Pulmonary artery endothelial cell (primary cell): ENCODE measurements around the gene PKP4. TPM values are rescaled to one million over a fixed set of nuclear protein-coding genes. Genes with fewer than 3 reads are reported as not detected.
A peak's percentile ranks its signal among the peaks of the same experiment; 100 is the strongest.

ENCODE experiments used
- DNase-seq: peaks from one replicate; pipeline ENCODE4 v3.0.0-alpha.2; 2011; ENCODE audit warnings: low read depth, low spot score
- total RNA-seq: library from RNA; depleted of rRNA; stranded (reverse); fragments of >200 nt; gene quantifications from 2 replicates; pipeline ENCODE4 v1.2.3, GENCODE V29; 2014

Gene PKP4
- total RNA-seq, 1 donor from 2014 or later: 35.0 TPM

GRCh38 chr2:158589303-158589702, 132.6 kb downstream of the PKP4 start:
- no peak for DNase-seq

DNA sequence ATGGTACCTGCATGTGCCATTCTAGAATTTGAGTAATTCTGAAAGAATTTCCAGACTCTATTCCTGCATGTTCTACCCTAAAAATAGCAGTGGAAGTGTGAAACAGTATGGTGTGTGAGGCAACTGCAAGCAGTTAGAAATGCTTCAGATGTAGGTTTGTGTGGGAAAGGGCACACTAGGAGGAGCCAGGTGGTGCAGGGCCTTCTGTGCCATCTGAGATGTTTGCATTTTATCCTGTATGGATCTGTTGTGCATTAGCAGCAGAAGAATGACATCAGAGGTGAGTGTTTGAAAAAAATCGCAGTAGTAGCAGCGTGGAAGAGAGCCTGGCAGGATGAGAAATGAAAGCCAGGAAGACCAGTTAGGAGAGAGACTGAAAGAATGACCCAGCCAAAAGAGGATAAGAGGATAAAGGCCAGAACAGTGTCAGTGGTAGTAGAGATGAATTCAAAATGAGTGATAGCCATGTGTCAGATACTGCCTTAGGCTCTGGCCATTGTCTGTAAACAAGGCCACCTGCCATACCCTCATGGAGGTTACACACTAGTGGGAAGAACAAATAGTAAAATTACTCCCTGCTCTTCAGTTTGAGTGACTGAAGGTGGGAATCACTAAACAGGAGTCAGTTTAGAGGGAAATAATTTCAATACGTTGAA, 142.2 kb downstream of the PKP4 start:
- DNase-seq: no peak

GRCh38 chr2:158599609-158600008, 142.9 kb downstream of the PKP4 start:
- DNase-seq: no peak

DNA sequence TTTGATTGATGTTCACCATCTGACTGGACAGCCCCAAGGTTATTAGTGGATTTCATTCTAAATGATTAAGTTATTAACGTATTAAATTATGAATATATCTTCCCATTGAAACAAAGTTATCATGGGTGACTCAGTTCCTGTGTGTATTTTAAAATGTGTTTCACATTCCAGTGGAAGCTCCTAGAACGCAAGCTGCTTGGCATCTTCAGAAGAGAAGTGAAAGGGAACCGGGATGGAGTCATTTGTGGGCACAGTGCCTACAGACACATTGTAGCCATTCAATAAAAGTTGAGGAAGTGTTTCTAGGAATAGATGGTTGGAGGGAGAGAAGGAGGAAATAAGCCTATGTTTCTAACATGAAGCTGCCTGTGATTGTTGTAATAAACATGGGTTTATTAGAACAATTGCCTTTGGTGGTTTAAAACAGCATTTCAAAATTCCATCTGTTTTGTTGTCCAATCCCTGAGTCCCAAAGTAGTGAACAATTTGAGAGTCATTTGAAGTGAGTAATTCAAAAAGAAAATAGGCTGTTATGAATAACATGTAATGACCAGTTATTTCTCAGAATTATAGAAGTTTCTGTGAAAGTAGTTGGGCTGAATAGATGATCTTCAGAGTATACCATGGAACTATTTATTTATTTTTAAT, 143.5 kb downstream of the PKP4 start:
- DNase-seq: peak; percentile 95

DNA sequence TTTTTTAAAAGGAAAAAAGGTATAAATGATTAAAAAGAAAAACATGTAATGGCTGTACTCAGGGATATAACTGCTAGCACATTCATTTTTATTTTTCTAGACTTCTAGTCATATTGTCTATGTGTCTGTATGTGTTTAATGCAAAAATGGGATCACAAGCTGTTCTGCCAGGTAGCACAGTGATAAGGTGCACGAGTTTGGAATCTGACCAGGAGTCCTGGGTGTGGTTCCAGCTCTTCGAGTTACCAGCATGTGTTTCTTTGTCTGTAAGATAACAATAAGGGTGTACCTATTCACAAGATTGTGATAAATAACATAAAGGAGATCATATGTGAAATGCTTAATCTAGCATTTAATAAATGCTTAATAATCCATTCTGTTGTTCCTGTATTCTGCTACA, 145.3 kb downstream of the PKP4 start:
- no peak for DNase-seq

DNA sequence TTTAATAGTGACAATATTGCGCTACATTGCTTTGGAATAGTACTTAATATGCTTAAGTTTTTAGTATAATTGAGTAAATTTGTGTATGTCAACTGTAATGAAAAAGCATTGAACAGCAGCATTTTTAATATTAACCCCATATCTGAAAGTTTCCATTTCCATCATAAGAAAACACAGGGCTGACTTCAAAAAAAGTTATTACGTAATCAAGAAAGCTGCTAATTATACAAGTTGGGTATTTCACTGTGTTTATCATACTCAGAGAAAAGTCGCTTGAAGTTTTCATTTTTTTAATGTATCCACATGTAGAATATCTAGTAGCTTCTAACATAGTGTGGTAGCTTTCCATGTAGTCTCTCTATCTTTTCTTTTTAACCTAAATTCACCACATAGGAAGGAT, 146.5 kb downstream of the PKP4 start:
- DNase-seq: no peak

- no peak for DNase-seq
Observed at GRCh38 chr2:158603986-158604385, 147.2 kb downstream of the PKP4 start.

GRCh38 chr2:158610059-158610458, 153.3 kb downstream of the PKP4 start:
- DNase-seq: no peak

DNA sequence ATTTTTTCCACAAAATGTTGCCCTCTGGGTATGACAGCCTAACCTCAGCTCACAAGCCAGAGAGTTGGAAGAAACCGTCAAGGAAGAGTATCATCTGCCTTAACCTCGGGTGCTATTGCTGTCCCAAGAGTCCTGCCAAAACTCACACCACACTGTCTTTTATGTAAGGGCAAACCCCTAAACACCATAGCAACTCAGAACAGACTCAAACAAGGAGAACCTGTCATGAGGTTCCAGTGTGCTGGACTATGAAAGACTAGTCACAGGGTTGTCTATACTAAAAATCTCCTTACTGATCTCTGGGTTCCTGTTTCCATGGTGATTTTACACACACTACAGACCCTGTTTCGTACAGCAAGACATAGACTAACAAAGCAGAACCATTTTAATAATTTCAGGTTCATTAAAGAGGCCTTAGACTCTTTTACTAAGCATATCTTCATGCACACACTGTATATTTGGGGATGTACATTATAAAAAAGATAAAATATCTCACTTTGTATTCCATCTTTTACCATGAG, 159.8 kb downstream of the PKP4 start:
- no peak for DNase-seq

DNA sequence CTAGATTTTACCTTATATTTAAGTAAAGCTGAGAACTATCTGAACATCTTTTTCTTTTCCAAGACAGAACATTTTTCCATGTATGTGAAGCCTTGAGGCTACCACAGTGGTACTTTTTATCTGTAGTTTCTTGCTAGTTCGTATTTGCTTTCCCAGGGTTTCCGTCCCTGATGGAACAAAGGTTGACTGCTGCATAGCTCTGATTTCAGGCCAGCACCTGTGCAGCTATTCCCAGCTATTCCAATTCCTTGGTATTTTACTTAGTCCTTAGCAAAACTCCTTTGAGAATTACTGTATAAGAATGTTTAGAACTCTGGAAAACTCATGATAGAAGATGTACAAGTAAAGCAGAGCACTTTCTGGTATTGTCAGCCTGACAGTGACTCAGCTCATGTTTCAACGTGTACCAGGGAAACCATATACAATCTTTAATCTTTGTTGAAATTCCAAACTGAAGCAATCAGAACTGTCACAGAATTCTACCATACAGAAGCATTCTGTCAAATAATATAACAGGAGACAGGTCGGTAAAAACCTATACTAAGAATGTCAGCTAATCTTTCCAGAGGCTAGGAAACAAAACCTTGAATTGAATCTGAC, 162.2 kb downstream of the PKP4 start:
- no peak for DNase-seq

GRCh38 chr2:158619496-158619895, 162.7 kb downstream of the PKP4 start:
- DNase-seq: no peak

GRCh38 chr2:158620656-158621055, 163.9 kb downstream of the PKP4 start:
- DNase-seq: no peak

DNA sequence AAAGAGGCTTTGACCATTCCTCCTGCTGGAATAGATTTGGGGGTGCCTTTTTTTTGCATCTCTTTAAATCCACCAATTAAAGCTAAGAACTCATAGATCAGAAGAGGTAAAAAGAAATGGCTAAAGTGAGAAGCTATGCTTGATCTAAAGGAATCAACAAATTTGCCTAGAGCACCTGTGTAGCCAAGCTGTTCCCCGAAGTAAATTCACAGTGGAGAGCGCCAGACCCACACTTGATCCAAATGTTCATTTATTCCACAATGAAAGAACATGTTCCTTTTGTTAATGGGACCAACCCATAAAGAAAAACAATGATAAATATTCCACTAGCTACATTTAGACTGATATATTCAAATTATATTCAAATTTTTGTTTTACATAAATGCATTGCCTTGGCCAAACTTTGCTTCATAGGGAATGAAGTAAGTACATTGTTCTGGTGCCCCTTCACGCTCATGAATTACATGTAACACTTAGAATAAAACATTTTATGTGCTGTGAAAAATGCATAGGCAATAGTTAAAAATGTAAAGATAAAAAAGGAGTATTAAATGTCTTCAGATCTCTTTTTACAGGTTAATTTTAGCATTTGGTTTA, 167.4 kb downstream of the PKP4 start:
- no peak for DNase-seq

DNA sequence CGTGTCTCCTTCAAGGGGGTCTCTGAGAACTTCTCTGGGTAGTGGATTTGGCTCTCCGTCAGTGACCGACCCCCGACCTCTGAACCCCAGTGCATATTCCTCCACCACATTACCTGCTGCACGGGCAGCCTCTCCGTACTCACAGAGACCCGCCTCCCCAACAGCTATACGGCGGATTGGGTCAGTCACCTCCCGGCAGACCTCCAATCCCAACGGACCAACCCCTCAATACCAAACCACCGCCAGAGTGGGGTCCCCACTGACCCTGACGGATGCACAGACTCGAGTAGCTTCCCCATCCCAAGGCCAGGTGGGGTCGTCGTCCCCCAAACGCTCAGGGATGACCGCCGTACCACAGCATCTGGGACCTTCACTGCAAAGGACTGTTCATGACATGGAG, 168.2 kb downstream of the PKP4 start:
- no peak for DNase-seq

GRCh38 chr2:158629116-158629515, 172.4 kb downstream of the PKP4 start:
- DNase-seq: no peak

DNA sequence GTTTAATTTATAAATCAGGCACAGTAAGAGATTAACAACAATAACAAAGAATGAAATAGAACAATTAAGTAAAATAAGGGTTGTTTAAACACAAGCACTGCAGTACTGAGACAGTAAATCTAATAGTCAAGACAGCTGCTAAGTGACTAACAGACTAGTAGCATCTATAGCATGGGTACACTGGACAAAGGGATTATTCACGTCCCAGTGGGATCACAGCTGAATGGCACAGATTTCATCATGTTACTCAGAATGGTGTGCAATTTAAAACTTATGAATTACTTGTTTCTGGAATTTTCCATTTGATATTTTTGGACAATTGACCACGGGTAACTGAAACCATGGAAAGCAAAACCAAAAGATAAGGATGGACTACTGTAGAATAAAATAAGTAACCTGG, 176.5 kb downstream of the PKP4 start:
- no peak for DNase-seq

GRCh38 chr2:158634627-158635026, 177.9 kb downstream of the PKP4 start:
- no peak for DNase-seq

DNA sequence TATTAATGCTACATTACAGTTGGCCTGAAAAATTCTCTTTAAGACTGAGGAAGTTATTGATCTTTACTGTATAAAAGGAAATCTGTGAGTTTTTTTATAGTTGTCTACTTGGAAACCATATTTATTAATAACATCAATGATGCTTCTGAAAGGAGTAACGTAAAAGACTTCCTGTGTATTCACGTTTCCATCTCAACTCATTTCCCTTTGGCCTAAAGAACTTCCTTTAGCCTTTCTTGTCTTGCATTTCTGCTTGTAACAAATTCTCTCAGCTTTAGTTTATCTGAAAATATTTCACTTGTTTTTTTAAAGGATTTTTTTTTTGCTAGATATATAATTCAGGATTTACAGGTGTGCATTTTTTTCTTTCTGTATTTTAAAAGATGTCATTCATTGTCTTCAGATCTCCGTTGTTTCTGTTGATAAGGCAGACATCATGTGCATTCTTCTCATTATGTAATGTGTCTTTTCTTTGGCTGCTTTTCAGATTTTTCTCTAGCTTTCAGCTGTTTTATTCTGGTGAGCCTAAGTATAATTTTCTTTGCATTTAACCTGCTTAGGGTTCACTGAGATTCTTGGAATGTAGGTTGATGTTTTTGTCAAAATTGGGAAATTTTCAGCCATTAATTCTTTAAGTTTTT, 179.3 kb downstream of the PKP4 start:
- DNase-seq: peak; percentile 57

- DNase-seq: no peak
Observed at GRCh38 chr2:158637357-158637756, 180.6 kb downstream of the PKP4 start.

- no peak for DNase-seq
Observed at GRCh38 chr2:158644139-158644538, 187.4 kb downstream of the PKP4 start.

- no peak for DNase-seq
Observed at GRCh38 chr2:158645299-158645698, 188.5 kb downstream of the PKP4 start.
